GM12874 (cell line): ENCODE data around the gene CCDC85C.

Source experiments
- CTCF ChIP-seq: IDR thresholded peaks from 2 replicates; pipeline ENCODE4 v1.5.1; 2011; ENCODE audit warnings: low read depth, mild to moderate bottlenecking, control low read depth, low read length, moderate library complexity; ENCODE audit not compliant: insufficient read depth

The CCDC85C gene

GRCh38 chr14:99645545-99646505 lies 41.8 kb upstream of the CCDC85C start:
- TF ChIP-seq CTCF, result no peak

DNA sequence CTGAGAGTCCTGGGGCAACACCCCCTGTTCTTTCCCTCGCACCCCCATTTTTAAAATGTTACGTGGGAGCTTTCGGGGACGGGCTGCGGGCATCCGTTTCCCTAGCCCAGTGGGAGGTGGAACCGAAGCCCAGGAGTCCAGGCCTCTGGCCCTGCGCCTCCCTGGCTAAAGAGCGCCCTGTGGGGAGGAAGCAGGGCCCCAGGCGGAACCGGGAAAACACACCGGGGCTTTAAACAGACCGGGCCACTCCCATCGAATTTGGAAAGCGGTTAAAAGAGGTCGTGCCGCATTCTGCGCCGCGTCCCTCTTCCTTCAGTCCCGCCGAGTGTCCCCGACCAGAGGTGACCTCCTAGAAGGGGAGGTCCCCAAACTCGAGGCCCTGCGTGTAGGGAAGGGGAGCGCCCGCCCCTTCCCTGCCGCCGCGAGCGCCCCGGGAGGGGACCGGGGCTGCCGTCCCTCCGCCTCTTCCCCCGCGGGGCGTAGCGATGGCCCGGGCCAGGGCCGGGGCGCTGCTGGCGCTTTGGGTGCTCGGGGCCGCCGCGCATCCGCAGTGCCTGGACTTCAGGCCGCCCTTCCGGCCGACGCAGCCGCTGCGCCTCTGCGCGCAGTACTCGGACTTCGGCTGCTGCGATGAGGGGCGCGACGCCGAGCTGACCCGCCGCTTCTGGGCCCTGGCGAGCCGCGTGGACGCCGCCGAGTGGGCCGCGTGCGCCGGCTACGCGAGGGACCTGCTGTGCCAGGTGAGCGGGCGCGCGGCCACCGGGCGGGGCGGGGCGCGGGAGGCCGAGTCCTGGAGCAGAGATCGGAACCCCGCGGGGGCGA lies 40.9 kb upstream of the CCDC85C start, which contains the start of gene HHIPL1:
Gene HHIPL1, plus strand, starts transcription at position 407 of the 822 bp plus-strand sequence. Its CDS starts 79 bp downstream, at position 486.
- TF ChIP-seq CTCF, result no peak

DNA sequence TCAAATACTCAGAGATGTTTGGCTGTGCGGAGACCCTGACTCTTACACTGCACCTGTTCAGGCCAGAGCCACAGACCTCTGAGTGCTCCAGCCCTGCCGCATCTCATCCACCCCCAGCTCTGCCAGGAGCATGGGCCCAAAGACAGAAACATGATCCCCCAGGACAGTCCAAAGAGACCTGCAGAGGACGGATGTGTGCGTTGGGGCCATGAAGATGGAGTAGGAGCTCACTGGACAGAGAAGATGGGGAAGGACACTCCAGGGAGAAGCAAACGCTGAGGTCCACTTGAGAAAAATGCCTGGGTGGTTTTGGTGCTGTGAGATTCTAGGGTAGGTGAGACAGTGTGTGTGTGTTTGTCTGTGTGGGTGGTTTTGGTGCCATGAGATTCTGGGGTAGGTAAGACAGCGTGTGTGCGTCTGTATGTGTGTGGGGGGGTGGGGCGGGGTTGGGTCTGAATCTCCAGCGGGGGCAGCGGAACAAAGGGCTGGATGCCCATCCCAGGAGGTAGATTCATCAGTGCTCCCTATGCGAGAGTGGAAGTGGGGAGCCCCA lies 40.1 kb upstream of the CCDC85C start:
- TF ChIP-seq CTCF, result no peak

DNA sequence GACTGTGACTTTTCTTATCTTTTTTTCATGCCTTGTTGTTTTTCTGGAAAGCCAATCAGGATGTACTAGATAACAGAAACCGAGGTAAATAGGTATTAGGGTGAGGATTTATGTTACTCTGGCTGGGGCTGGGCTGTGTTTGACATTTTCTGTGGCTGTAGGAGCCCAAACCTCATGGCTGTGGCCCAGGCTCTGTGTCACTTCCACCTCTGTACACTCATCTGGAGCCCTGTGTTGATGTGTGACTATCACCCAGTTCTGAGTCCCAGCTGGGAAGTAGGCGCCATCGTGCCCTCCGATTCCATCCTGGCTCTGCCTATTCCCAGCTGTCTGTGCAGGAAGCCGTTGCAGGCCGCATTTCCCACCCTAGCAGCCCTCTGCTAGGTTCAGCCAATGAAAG lies 39.3 kb upstream of the CCDC85C start:
- TF ChIP-seq CTCF, result no peak

GRCh38 chr14:99637624-99638023 lies 33.6 kb upstream of the CCDC85C start:
- no peak for TF ChIP-seq CTCF

DNA sequence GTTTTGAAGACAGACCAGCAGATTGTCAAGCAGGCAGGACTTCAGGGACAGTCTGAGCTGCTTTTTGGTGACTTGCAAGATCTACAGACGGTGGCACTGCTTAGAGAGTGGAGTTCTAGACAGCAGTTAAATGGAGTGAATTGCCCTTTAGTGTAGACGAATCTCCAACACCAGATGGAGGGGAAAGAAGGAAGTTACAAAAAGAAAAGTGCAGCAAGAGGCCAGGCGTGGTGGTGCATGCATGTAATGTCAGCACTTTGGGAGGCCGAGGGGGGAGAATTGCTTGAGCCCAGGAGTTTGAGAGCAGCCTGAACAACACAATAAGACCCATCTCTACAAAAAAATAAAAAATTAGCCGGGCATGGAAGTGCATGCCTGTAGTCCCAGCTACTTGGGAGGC lies 32.5 kb upstream of the CCDC85C start:
- TF ChIP-seq CTCF, result no peak

GRCh38 chr14:99635116-99635515 lies 31.1 kb upstream of the CCDC85C start:
- no peak for TF ChIP-seq CTCF
